Naive thymus-derived CD4-positive, alpha-beta T cell (primary cell): ENCODE measurements around the gene L3MBTL2. TPM values are rescaled to one million over a fixed set of nuclear protein-coding genes. Genes with fewer than 3 reads are reported as not detected.

ENCODE experiments used
- ATAC-seq: fragments of 150-1000 bp; cut with Tn5 transposase; 2 replicates; pipeline ENCODE4 v1.10.0; 2021; ENCODE audit warnings: mild to moderate bottlenecking, moderate library complexity
- CTCF ChIA-PET: fragments of 350-600 bp; sonication (Branson Sonifier 250); formaldehyde crosslinking; loops from one replicate; lab custom pipeline; 2021; ENCODE audit warnings: antibody characterized with exemption; lab: Charles Lee
- POLR2A ChIA-PET: fragments of 350-600 bp; sonication (Branson Sonifier 250); formaldehyde crosslinking; loops from one replicate; lab custom pipeline; 2021; ENCODE audit warnings: antibody characterized with exemption, inconsistent platforms; lab: Charles Lee
- DNase-seq, 9 donors: peaks; one replicate each; pipeline versions ENCODE4 v3.0.0 to v3.0.0-alpha.2; 2020 to 2022; ENCODE audit warnings: mixed read lengths in 1 of 9
- H3K27ac ChIP-seq: one replicate; pipeline ENCODE4 v1.7.0; 2013; ENCODE audit warnings: mild to moderate bottlenecking, low read depth, low read length, moderate library complexity
- H3K27me3 ChIP-seq, 2 donors: one replicate each; pipeline ENCODE4 v1.7.0; 2013; ENCODE audit warnings: low read length in 2 of 2, mild to moderate bottlenecking in 2 of 2, moderate library complexity in 2 of 2; ENCODE audit not compliant: control insufficient read depth in 2 of 2, insufficient read depth in 2 of 2
- H3K36me3 ChIP-seq, 3 experiments: 1 replicate in 2 of 3; 2 replicates in 1 of 3; pipeline ENCODE4 v1.7.0; 2013; ENCODE audit warnings: low read length in 3 of 3, mild to moderate bottlenecking in 3 of 3, moderate library complexity in 1 of 3; ENCODE audit not compliant: insufficient read depth in 3 of 3, control insufficient read depth in 2 of 3
- H3K4me1 ChIP-seq, 2 donors: one replicate each; pipeline ENCODE4 v1.7.0; 2013; ENCODE audit warnings: low read length in 2 of 2, mild to moderate bottlenecking in 2 of 2, moderate library complexity in 1 of 2; ENCODE audit not compliant: control insufficient read depth in 2 of 2, insufficient read depth in 2 of 2
- H3K4me3 ChIP-seq: 2 replicates; pipeline ENCODE4 v1.7.0; 2013; ENCODE audit warnings: mild to moderate bottlenecking, low read length
- H3K9me3 ChIP-seq, 3 experiments: 1 replicate in 2 of 3; 2 replicates in 1 of 3; pipeline ENCODE4 v1.7.0; 2013; ENCODE audit warnings: low read length in 3 of 3; ENCODE audit not compliant: control insufficient read depth in 2 of 3
- H3K27ac Mint-ChIP-seq, 9 donors: one replicate each; pipeline ENCODE4 v1.8.0; 2020 to 2022; ENCODE audit warnings: mixed read lengths in 9 of 9, mild to moderate bottlenecking in 8 of 9, moderate library complexity in 5 of 9, inconsistent platforms in 2 of 9
- H3K27me3 Mint-ChIP-seq, 5 donors: one replicate each; pipeline ENCODE4 v1.8.0; 2021 to 2022; ENCODE audit warnings: mixed read lengths in 5 of 5, mild to moderate bottlenecking in 1 of 5
- H3K36me3 Mint-ChIP-seq, 5 donors: one replicate each; pipeline ENCODE4 v1.8.0; 2020 to 2022; ENCODE audit warnings: mixed read lengths in 5 of 5, mild to moderate bottlenecking in 3 of 5, inconsistent platforms in 1 of 5
- H3K4me1 Mint-ChIP-seq, 7 donors: one replicate each; pipeline ENCODE4 v1.8.0; 2020 to 2022; ENCODE audit warnings: mixed read lengths in 7 of 7, mild to moderate bottlenecking in 3 of 7, inconsistent platforms in 1 of 7
- H3K4me3 Mint-ChIP-seq, 10 donors: one replicate each; pipeline ENCODE4 v1.8.0; 2020 to 2022; ENCODE audit warnings: mild to moderate bottlenecking in 10 of 10, mixed read lengths in 10 of 10, moderate library complexity in 6 of 10, inconsistent platforms in 2 of 10
- H3K9me3 Mint-ChIP-seq, 11 donors: one replicate each; pipeline ENCODE4 v1.8.0; 2020 to 2022; ENCODE audit warnings: mixed read lengths in 11 of 11, mild to moderate bottlenecking in 4 of 11, inconsistent platforms in 1 of 11, moderate library complexity in 1 of 11
- intact Hi-C, 2 donors: fragments of 100-400 bp; cut with micrococcal nuclease; formaldehyde crosslinking; loops; one replicate each; pipeline ENCODE4 v1.15.1; 2023
- polyA plus RNA-seq, 2 donors: library from polyadenylated mRNA; unstranded; fragments of 300-500 nt; fragmentation: Illumina TruSeq; gene quantifications; one replicate each; pipeline ENCODE4 v1.2.3, GENCODE V29; 2021
- total RNA-seq, 6 experiments: library from RNA in 5 of 6; stranded (reverse) in 5 of 6; gene quantifications; 1 replicate in 5 of 6; 2 replicates in 1 of 6; pipeline ENCODE4 v1.2.3 and lab custom pipeline; 2021 to 2026

The L3MBTL2 gene
- total and polyA plus RNA-seq, 7 experiments from 2014 or later: 31.6 to 45.9 (median 42.3) TPM

DNA sequence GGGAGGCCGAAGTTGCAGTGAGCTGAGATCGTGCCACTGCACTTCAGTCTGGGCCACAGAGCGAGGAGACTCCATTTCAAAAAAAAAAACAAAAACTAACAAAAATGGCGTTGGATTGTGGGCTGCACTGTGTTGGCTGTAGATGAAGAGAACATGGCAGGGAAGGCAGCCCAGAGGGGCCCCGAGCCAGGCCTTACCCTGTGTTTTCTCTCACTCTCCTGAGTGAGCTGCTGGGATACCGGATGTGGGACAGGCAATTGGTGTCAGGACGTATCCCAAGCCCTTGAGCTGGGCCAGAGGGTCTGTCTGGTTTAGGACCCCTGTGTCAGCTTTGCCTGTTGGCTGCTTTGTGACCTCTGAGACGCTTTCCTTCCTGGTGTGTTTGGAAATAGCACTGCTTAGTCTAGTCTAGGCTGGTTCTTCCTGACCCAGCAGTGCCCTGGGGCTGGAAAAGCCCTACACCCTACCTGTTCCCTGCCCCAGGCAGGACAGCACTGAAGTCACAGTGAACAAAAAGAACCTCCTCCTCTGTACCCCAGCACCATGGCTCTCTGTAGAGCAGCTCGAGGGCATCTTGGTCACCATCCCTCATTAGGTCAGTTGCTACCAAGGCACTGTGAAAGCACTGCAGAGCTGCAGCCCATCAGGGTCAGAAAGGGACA, 17.9 kb downstream of the L3MBTL2 start:
- no peaks in the 10 kb centered on the region for H3K27me3 Mint-ChIP-seq
- ATAC-seq (no peak), DNase-seq (no peak)
- intact Hi-C loops: no loop called here
- ChIA-PET POLR2A (interaction anchor here (0.6 kb wide), 1 partner anchor 11 kb away, joined by 4 read pairs; no protein-coding TSS in a partner anchor), CTCF (no interaction called here)
- H3K9me3 Mint-ChIP-seq: no peaks in the 10 kb centered on the region
- peaks cover 1 to 9% (median 3%) of the 10 kb centered on the region in 7 donors for H3K4me1 Mint-ChIP-seq
- H3K4me1 ChIP-seq: peaks cover 0 to 4% of the 10 kb centered on the region in 2 donors
- no peaks in the 10 kb centered on the region for H3K9me3 ChIP-seq
- no peak overlapping the region for H3K27ac ChIP-seq
- H3K36me3 Mint-ChIP-seq: peaks cover 7 to 37% (median 11%) of the 10 kb centered on the region in 5 donors
- H3K36me3 ChIP-seq: peaks cover 0 to 87% (median 18%) of the 10 kb centered on the region in 3 experiments
- H3K27me3 ChIP-seq: no peaks in the 10 kb centered on the region
- H3K27ac Mint-ChIP-seq: peak overlapping the region in 3 of 9 donors; percentile 17 to 38 (median 32)
- H3K4me3 ChIP-seq: no peak overlapping the region
- H3K4me3 Mint-ChIP-seq: no peak overlapping the region

DNA sequence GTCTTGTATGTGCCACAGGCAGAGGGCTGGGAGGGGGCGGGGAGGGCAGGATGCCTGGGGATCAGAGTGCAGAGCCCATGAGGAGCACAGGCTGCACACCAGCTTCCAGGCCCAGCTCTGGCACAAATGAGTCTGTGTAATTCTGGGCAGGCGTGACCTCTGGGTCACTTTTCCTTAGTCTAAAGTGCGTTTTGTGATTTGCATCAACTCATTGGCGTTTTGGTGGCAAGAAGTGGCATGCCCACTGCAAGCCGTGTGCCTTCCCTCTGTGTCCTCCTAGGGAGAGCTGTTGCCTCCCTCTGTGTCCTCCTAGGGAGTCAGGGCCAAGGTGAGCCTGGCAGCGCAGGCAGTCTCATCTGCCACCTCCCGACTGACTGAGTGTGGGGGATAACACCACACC, 18.4 kb downstream of the L3MBTL2 start:
- POLR2A ChIA-PET: interaction anchor here (0.6 kb wide), 1 partner anchor 11 kb away, joined by 4 read pairs; no protein-coding TSS in a partner anchor

DNA sequence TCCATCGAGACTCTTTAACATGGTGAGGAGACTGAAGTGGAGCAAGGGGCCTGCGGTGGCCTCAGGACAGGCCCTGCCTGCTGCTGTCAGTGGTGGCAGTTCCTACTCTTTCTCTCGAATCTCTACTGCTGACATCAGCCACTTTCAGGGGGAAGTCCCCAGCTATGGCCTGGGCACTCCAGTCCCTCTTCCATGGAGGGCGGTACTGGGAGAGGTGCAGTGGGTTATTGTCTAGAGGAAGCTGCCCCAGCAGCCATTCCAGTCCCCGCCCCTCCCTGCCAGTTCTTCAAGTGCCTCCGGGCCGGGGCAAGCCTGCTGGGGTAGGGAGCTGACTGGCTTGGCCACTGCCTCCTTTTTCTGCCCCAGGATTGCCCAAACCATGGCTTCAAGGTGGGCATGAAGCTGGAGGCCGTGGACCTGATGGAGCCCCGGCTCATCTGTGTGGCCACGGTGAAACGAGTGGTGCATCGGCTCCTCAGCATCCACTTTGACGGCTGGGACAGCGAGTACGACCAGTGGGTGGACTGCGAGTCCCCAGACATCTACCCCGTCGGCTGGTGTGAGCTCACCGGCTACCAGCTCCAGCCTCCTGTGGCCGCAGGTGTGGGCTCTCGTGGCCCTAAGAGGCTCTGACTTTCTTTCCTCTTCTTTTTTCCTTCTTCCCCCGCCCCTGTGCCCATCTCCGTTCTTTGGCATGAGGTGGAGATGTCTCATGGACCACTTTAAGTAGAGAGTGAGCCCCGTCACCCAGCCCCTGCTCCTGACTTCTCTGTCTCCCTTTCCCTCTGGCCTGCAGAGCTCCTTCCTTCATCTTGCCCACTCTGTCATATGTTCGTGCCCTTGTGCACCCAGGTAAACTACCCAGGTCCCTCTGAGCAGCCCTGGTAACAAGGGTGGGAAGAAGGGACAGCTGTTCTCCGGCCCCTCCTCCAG, 21.9 kb downstream of the L3MBTL2 start:
- POLR2A ChIA-PET: interaction anchor here (1.6 kb wide), 1 partner anchor 9 kb away, joined by 3 read pairs; no protein-coding TSS in a partner anchor
- no peaks in the 10 kb centered on the region for H3K4me1 ChIP-seq
- H3K4me3 ChIP-seq: no peak overlapping the region
- DNase-seq (no peak), ATAC-seq (no peak)
- no peaks in the 10 kb centered on the region for H3K27me3 ChIP-seq
- Mint-ChIP-seq H3K9me3 (no peaks in the 10 kb centered on the region), H3K27ac (no peak overlapping the region), H3K36me3 (peaks cover 4 to 27% (median 7%) of the 10 kb centered on the region in 5 donors), H3K27me3 (no peaks in the 10 kb centered on the region), H3K4me3 (no peak overlapping the region), H3K4me1 (no peaks in the 10 kb centered on the region)
- intact Hi-C loops: no loop called here
- peaks cover 0 to 90% (median 22%) of the 10 kb centered on the region in 3 experiments for H3K36me3 ChIP-seq
- H3K27ac ChIP-seq: no peak overlapping the region
- CTCF ChIA-PET: no interaction called here
- no peaks in the 10 kb centered on the region for H3K9me3 ChIP-seq

More for the DNA sequence above, 18.4 kb downstream of the L3MBTL2 start:
- Histone ChIP-seq H3K36me3 (peaks cover 0 to 91% (median 22%) of the 10 kb centered on the region in 3 experiments), H3K27me3 (no peaks in the 10 kb centered on the region), H3K9me3 (no peaks in the 10 kb centered on the region), H3K4me3 (no peak overlapping the region), H3K4me1 (no peaks in the 10 kb centered on the region), H3K27ac (no peak overlapping the region)
- H3K4me1 Mint-ChIP-seq: peaks cover 0 to 6% (median 0%) of the 10 kb centered on the region in 7 donors
- no peaks in the 10 kb centered on the region for H3K27me3 Mint-ChIP-seq
- CTCF ChIA-PET: no interaction called here
- H3K9me3 Mint-ChIP-seq: no peaks in the 10 kb centered on the region
- no peak overlapping the region for H3K4me3 Mint-ChIP-seq
- intact Hi-C loops: no loop called here
- H3K36me3 Mint-ChIP-seq: peaks cover 7 to 37% (median 11%) of the 10 kb centered on the region in 5 donors
- H3K27ac Mint-ChIP-seq: no peak overlapping the region
- DNase-seq (no peak), ATAC-seq (no peak)

DNA sequence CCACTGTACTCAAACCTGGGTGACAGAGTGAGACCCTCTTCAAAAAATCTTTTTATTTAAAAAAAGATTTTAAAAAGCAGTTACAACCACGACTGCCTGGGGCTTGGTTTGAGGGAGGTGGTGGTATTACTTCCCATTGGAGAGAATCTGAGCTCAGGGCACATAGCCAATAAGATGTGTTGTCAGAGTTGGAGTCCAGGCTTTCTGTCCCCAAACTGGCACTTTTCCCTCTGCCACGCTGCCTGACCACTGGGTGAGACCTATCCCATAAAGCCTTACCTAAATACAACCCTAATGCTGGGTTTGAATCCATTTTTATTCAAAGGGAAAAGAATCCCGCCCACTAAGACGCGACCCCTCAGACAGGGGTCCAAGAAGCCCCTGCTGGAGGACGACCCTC, 24.1 kb downstream of the L3MBTL2 start:
- Histone ChIP-seq H3K4me1 (no peaks in the 10 kb centered on the region), H3K36me3 (peaks cover 0 to 68% (median 18%) of the 10 kb centered on the region in 3 experiments), H3K27ac (no peak overlapping the region), H3K27me3 (no peaks in the 10 kb centered on the region), H3K4me3 (no peak overlapping the region), H3K9me3 (no peaks in the 10 kb centered on the region)
- no peak for DNase-seq
- ATAC-seq: no peak
- CTCF ChIA-PET: no interaction called here
- Mint-ChIP-seq H3K4me1 (peaks cover 0 to 3% (median 0%) of the 10 kb centered on the region in 7 donors), H3K4me3 (no peak overlapping the region), H3K27me3 (no peaks in the 10 kb centered on the region), H3K27ac (no peak overlapping the region), H3K9me3 (no peaks in the 10 kb centered on the region), H3K36me3 (peaks cover 2 to 19% (median 4%) of the 10 kb centered on the region in 5 donors)
- intact Hi-C loops: no loop called here
- POLR2A ChIA-PET: no interaction called here

DNA sequence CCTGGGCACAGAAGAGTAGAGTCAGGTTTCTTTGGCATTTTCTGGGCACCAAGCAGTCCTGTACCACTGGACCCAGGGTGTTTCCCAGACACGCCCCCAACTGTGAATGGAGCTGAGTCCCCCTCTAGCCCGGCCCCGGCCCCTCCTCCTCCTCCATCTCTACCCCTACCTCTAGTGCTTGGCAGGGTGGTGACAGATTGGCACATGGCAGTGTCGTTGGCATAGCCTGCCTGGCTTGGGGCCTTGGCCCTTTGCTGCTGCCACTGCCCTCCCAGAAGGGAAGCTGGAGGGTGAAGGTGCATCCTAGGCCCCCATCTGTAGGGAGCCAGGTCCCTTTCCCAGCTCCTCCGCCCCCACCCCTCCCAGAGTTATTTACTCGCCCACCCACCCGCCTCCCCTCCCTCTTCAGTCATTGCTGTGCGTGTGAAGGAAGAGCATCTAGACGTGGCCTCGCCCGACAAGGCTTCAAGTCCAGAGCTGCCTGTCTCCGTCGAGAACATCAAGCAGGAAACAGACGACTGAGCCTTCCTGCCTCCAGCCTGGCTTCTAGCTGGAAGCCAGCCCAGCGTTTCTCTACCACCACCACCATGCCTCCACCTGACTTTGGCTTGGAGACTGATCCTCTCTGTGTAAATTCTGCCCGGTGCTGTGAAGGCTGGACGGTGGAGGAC, 24.8 kb downstream of the L3MBTL2 start:
- ATAC-seq: no peak
- H3K36me3 Mint-ChIP-seq: peaks cover 2 to 19% (median 4%) of the 10 kb centered on the region in 5 donors

DNA sequence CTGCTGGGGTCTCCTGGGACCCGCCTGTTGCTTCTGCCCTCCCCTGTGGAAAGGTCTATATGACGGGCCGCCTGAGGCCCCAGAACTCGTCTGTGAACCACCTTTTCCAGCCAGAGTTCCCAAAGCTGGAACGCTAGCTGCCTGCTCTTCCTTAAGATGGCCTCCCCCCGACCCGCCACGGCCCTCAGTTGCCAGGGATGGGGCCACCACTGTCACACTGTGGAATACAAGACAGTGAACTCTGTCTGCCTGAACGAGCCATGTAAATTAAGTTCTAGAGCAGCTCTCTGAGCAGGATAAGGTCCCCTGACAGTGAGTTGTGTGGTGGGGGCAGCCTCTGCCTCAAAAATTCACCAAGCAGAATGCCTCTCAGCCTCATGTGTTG, 25.3 kb downstream of the L3MBTL2 start:
- Mint-ChIP-seq H3K27ac (no peak overlapping the region), H3K36me3 (peaks cover 2 to 16% (median 4%) of the 10 kb centered on the region in 5 donors), H3K4me1 (peaks cover 0 to 3% (median 0%) of the 10 kb centered on the region in 7 donors), H3K4me3 (no peak overlapping the region), H3K27me3 (no peaks in the 10 kb centered on the region), H3K9me3 (no peaks in the 10 kb centered on the region)
- Histone ChIP-seq H3K27me3 (no peaks in the 10 kb centered on the region), H3K4me1 (no peaks in the 10 kb centered on the region), H3K4me3 (no peak overlapping the region), H3K27ac (no peak overlapping the region), H3K36me3 (peaks cover 0 to 57% (median 7%) of the 10 kb centered on the region in 3 experiments), H3K9me3 (no peaks in the 10 kb centered on the region)
- POLR2A ChIA-PET: interaction anchor here (1.2 kb wide), 1 partner anchor 1842 kb away, joined by 3 read pairs; no protein-coding TSS in a partner anchor
- ATAC-seq (no peak), DNase-seq (no peak)
- CTCF ChIA-PET: interaction anchor here (0.7 kb wide), 1 partner anchor 308 kb away, joined by 3 read pairs; no protein-coding TSS in a partner anchor
- intact Hi-C loops: no loop called here

More for the DNA sequence above, 24.8 kb downstream of the L3MBTL2 start:
- Mint-ChIP-seq H3K9me3 (no peaks in the 10 kb centered on the region), H3K27me3 (no peaks in the 10 kb centered on the region), H3K4me1 (peaks cover 0 to 3% (median 0%) of the 10 kb centered on the region in 7 donors), H3K27ac (peak overlapping the region in 1 of 9 donors; percentile 49), H3K4me3 (no peak overlapping the region)
- Histone ChIP-seq H3K27me3 (no peaks in the 10 kb centered on the region), H3K9me3 (no peaks in the 10 kb centered on the region), H3K36me3 (peaks cover 0 to 62% (median 12%) of the 10 kb centered on the region in 3 experiments), H3K4me3 (no peak overlapping the region), H3K27ac (no peak overlapping the region), H3K4me1 (no peaks in the 10 kb centered on the region)
- no peak for DNase-seq
- intact Hi-C loops: no loop called here
- ChIA-PET POLR2A (interaction anchor here (1.2 kb wide), 1 partner anchor 1841 kb away, joined by 3 read pairs; no protein-coding TSS in a partner anchor), CTCF (no interaction called here)
